Effector memory CD8-positive, alpha-beta T cell (primary cell): ENCODE measurements around the gene CABCOCO1.

ENCODE experiments used
- ATAC-seq: fragments of 150-1000 bp; cut with Tn5 transposase; replicated peaks from 2 replicates; pipeline ENCODE4 v1.10.0; 2021; ENCODE audit warnings: mild to moderate bottlenecking, moderate library complexity
- DNase-seq, 3 experiments: peaks; one replicate each; pipeline ENCODE4 v3.0.0; 2021
- H3K27ac Mint-ChIP-seq, 2 donors: one replicate each; pipeline ENCODE4 v1.8.0; 2022; ENCODE audit warnings: mild to moderate bottlenecking in 2 of 2, mixed read lengths in 2 of 2, moderate library complexity in 2 of 2
- H3K27me3 Mint-ChIP-seq, 2 donors: one replicate each; pipeline ENCODE4 v1.8.0; 2022; ENCODE audit warnings: mixed read lengths in 2 of 2
- H3K36me3 Mint-ChIP-seq: one replicate; pipeline ENCODE4 v1.8.0; 2022; ENCODE audit warnings: mild to moderate bottlenecking, moderate library complexity, mixed read lengths; ENCODE audit not compliant: insufficient read depth
- H3K4me1 Mint-ChIP-seq, 2 donors: one replicate each; pipeline ENCODE4 v1.8.0; 2022; ENCODE audit warnings: low read depth in 2 of 2, mixed read lengths in 2 of 2
- H3K4me3 Mint-ChIP-seq, 2 donors: one replicate each; pipeline ENCODE4 v1.8.0; 2022; ENCODE audit warnings: mild to moderate bottlenecking in 2 of 2, mixed read lengths in 2 of 2, moderate library complexity in 2 of 2
- H3K9me3 Mint-ChIP-seq, 2 donors: one replicate each; pipeline ENCODE4 v1.8.0; 2022; ENCODE audit warnings: mixed read lengths in 2 of 2
- total RNA-seq, 9 experiments: gene quantifications; one replicate each; lab custom pipeline; 2026; lab: John Stamatoyannopoulos, UW

Gene CABCOCO1
- total RNA-seq = 0 reads per million in 9 experiments

GRCh38 chr10:61662794-61663259, at the start of gene CABCOCO1:
Gene CABCOCO1, plus strand, starts transcription at chr10:61662929. Its CDS starts 44 bp downstream, at chr10:61662973.
- Mint-ChIP-seq H3K4me1 (no peaks in the 10 kb centered on the region), H3K36me3 (no peaks in the 10 kb centered on the region), H3K27me3 (peaks cover 0 to 14% of the 10 kb centered on the region in 2 donors), H3K27ac (no peak within 1 kb of the TSS), H3K9me3 (no peaks in the 10 kb centered on the region), H3K4me3 (no peak within 1 kb of the TSS)
- DNase-seq (no peak), ATAC-seq (no peak)

- no peaks in the 10 kb centered on the region for H3K4me1 Mint-ChIP-seq
- ATAC-seq (no peak), DNase-seq (no peak)
- H3K27me3 Mint-ChIP-seq = no peaks in the 10 kb centered on the region
- H3K27ac Mint-ChIP-seq = no peak overlapping the region
- H3K36me3 Mint-ChIP-seq = no peaks in the 10 kb centered on the region
- peaks cover 0 to 3% of the 10 kb centered on the region in 2 donors for H3K9me3 Mint-ChIP-seq
- no peak overlapping the region for H3K4me3 Mint-ChIP-seq
Observed at GRCh38 chr10:61613665-61614064, 49.1 kb upstream of the CABCOCO1 start.

GRCh38 chr10:61616611-61617010, 46.1 kb upstream of the CABCOCO1 start:
- no peak overlapping the region for H3K27ac Mint-ChIP-seq
- no peak for DNase-seq
- no peaks in the 10 kb centered on the region for H3K4me1 Mint-ChIP-seq
- H3K4me3 Mint-ChIP-seq = no peak overlapping the region
- peaks cover 0 to 5% of the 10 kb centered on the region in 2 donors for H3K27me3 Mint-ChIP-seq
- no peaks in the 10 kb centered on the region for H3K36me3 Mint-ChIP-seq
- H3K9me3 Mint-ChIP-seq = peaks cover 0 to 3% of the 10 kb centered on the region in 2 donors
- no peak for ATAC-seq

GRCh38 chr10:61617180-61617579, 45.5 kb upstream of the CABCOCO1 start:
- peaks cover 0 to 3% of the 10 kb centered on the region in 2 donors for H3K9me3 Mint-ChIP-seq
- ATAC-seq = no peak
- H3K4me3 Mint-ChIP-seq = no peak overlapping the region
- H3K27ac Mint-ChIP-seq = no peak overlapping the region
- H3K4me1 Mint-ChIP-seq = no peaks in the 10 kb centered on the region
- H3K27me3 Mint-ChIP-seq = peaks cover 0 to 5% of the 10 kb centered on the region in 2 donors
- H3K36me3 Mint-ChIP-seq = no peaks in the 10 kb centered on the region
- DNase-seq = no peak

GRCh38 chr10:61617586-61617985, 45.1 kb upstream of the CABCOCO1 start:
- Mint-ChIP-seq H3K27me3 (peaks cover 0 to 5% of the 10 kb centered on the region in 2 donors), H3K27ac (no peak overlapping the region), H3K4me3 (no peak overlapping the region), H3K36me3 (no peaks in the 10 kb centered on the region), H3K4me1 (no peaks in the 10 kb centered on the region), H3K9me3 (peaks cover 0 to 3% of the 10 kb centered on the region in 2 donors)
- DNase-seq (no peak), ATAC-seq (no peak)

GRCh38 chr10:61618388-61618961, 44.3 kb upstream of the CABCOCO1 start:
- DNase-seq (no peak), ATAC-seq (no peak)
- Mint-ChIP-seq H3K4me3 (no peak overlapping the region), H3K36me3 (no peaks in the 10 kb centered on the region), H3K4me1 (no peaks in the 10 kb centered on the region), H3K27ac (no peak overlapping the region), H3K9me3 (peaks cover 0 to 3% of the 10 kb centered on the region in 2 donors), H3K27me3 (peaks cover 0 to 5% of the 10 kb centered on the region in 2 donors)

GRCh38 chr10:61620506-61620905, 42.2 kb upstream of the CABCOCO1 start:
- Mint-ChIP-seq H3K36me3 (peaks cover 3% of the 10 kb centered on the region), H3K4me3 (no peak overlapping the region), H3K27me3 (peaks cover 0 to 7% of the 10 kb centered on the region in 2 donors), H3K27ac (no peak overlapping the region), H3K4me1 (no peaks in the 10 kb centered on the region), H3K9me3 (peaks cover 0 to 3% of the 10 kb centered on the region in 2 donors)
- ATAC-seq (no peak), DNase-seq (no peak)

GRCh38 chr10:61621605-61622051, 41.1 kb upstream of the CABCOCO1 start:
- Mint-ChIP-seq H3K9me3 (peaks cover 0 to 3% of the 10 kb centered on the region in 2 donors), H3K27me3 (peaks cover 8 to 16% of the 10 kb centered on the region in 2 donors), H3K4me3 (no peak overlapping the region), H3K27ac (no peak overlapping the region), H3K4me1 (no peaks in the 10 kb centered on the region), H3K36me3 (peaks cover 3% of the 10 kb centered on the region)
- ATAC-seq = no peak
- no peak for DNase-seq

GRCh38 chr10:61623161-61623560, 39.6 kb upstream of the CABCOCO1 start:
- Mint-ChIP-seq H3K4me1 (no peaks in the 10 kb centered on the region), H3K27ac (no peak overlapping the region), H3K9me3 (peaks cover 0 to 3% of the 10 kb centered on the region in 2 donors), H3K36me3 (peaks cover 3% of the 10 kb centered on the region), H3K4me3 (no peak overlapping the region), H3K27me3 (peaks cover 8 to 16% of the 10 kb centered on the region in 2 donors)
- DNase-seq = no peak
- ATAC-seq = no peak

- H3K36me3 Mint-ChIP-seq = peaks cover 3% of the 10 kb centered on the region
- H3K9me3 Mint-ChIP-seq = no peaks in the 10 kb centered on the region
- no peak overlapping the region for H3K4me3 Mint-ChIP-seq
- H3K27ac Mint-ChIP-seq = no peak overlapping the region
- no peak for DNase-seq
- no peaks in the 10 kb centered on the region for H3K4me1 Mint-ChIP-seq
- no peak for ATAC-seq
- peaks cover 8 to 10% of the 10 kb centered on the region in 2 donors for H3K27me3 Mint-ChIP-seq
Observed at GRCh38 chr10:61626209-61626608, 36.5 kb upstream of the CABCOCO1 start.

- no peak for DNase-seq
- H3K9me3 Mint-ChIP-seq = no peaks in the 10 kb centered on the region
- ATAC-seq = no peak
- no peaks in the 10 kb centered on the region for H3K4me1 Mint-ChIP-seq
- peaks cover 8 to 16% of the 10 kb centered on the region in 2 donors for H3K27me3 Mint-ChIP-seq
- no peak overlapping the region for H3K4me3 Mint-ChIP-seq
- H3K27ac Mint-ChIP-seq = no peak overlapping the region
- peaks cover 3% of the 10 kb centered on the region for H3K36me3 Mint-ChIP-seq
Observed at GRCh38 chr10:61627266-61627665, 35.5 kb upstream of the CABCOCO1 start.

- no peak overlapping the region for H3K4me3 Mint-ChIP-seq
- H3K4me1 Mint-ChIP-seq = no peaks in the 10 kb centered on the region
Observed at GRCh38 chr10:61628151-61628874, 34.4 kb upstream of the CABCOCO1 start.

GRCh38 chr10:61628875-61629513, 33.7 kb upstream of the CABCOCO1 start:
- no peaks in the 10 kb centered on the region for H3K4me1 Mint-ChIP-seq
- H3K9me3 Mint-ChIP-seq = no peaks in the 10 kb centered on the region
- ATAC-seq (no peak), DNase-seq (no peak)
- no peak overlapping the region for H3K27ac Mint-ChIP-seq
- H3K36me3 Mint-ChIP-seq = no peaks in the 10 kb centered on the region
- H3K27me3 Mint-ChIP-seq = peaks cover 8 to 16% of the 10 kb centered on the region in 2 donors
- H3K4me3 Mint-ChIP-seq = no peak overlapping the region

More at GRCh38 chr10:61628151-61628874, 34.4 kb upstream of the CABCOCO1 start:
- Mint-ChIP-seq H3K9me3 (no peaks in the 10 kb centered on the region), H3K36me3 (peaks cover 3% of the 10 kb centered on the region), H3K27me3 (peaks cover 8 to 16% of the 10 kb centered on the region in 2 donors), H3K27ac (no peak overlapping the region)
- DNase-seq = no peak
- no peak for ATAC-seq
